Measurements from ENCODE around the gene DUSP16. TPM values are rescaled to one million over a fixed set of nuclear protein-coding genes. Genes with fewer than 3 reads are reported as not detected.

DUSP16 gene
- total and polyA plus RNA-seq, 2 of the 8 experiments (the other 6 are each of a cell fraction or from before 2014, with no cell fraction given): 31.6 to 55.9 TPM

DNA sequence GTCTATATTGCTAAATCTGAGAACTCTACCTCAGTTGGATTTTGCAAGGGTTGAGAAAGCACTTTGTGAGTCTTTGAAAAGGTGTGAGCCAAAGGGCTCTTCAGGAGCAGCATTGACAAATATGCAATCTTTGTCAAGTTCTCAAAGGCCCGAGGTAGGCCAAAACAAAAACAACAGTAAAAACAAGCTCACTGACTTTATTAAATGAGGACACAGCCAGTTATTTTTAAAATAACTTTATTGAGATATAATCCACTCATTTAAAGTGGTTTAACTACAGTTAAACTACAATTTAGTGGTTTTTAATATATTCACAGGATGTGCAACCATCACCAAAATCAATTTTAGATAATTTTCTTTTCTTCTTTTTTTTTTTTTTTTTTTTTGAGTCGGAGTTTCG lies 47.0 kb upstream of the DUSP16 start:
- CTCF ChIA-PET (ENCODE audit: partially characterized antibody): interaction anchor here (1.0 to 1.7 kb wide), 2 partner anchors 47 to 232 kb away, joined by 3 to 5 read pairs; no protein-coding TSS in a partner anchor
- no peak overlapping the region for H3K4me2 ChIP-seq (ENCODE audit: insufficient read depth in 1 of 2, low read depth in 2 of 2, low read length in 2 of 2)

More for the DNA sequence above, 47.0 kb upstream of the DUSP16 start:
- H2AK5ac ChIP-seq (ENCODE audit: low read depth, low read length): no peak overlapping the region
- peaks cover 0 to 2% (median under 1%) of the 10 kb centered on the region in 4 experiments; a peak in 2 of 7 replicates for H3K4me1 ChIP-seq (replicated peaks in 1 of 4; ENCODE audit: control insufficient read depth in 3 of 4, insufficient read depth in 4 of 4, low read length in 3 of 4)
- H2BK120ac ChIP-seq (replicated peaks; ENCODE audit: low read depth, low read length): no peak overlapping the region
- no peak overlapping the region for H3K56ac ChIP-seq (replicated peaks; ENCODE audit: insufficient read length, low read depth, low read length)
- no peak for FAIRE-seq
- 0 out of 2 replicates have a peak, but pooled peaks cover 4% of the 10 kb centered on the region for H3K23me2 ChIP-seq (ENCODE audit: low read depth, low read length)
- no peak overlapping the region for H3K9ac ChIP-seq (replicated peaks in 1 of 4; ENCODE audit: extremely low read depth in 1 of 4, low read depth in 3 of 4, low read length in 3 of 4)
- H4K20me1 ChIP-seq (replicated peaks in 1 of 2; ENCODE audit: control insufficient read depth in 1 of 2, insufficient read depth in 2 of 2, low read length in 2 of 2): no peaks in the 10 kb centered on the region
- H3K4me3 ChIP-seq (ENCODE audit: extremely low read depth in 1 of 4, insufficient read depth in 2 of 4, low read depth in 3 of 4, low read length in 4 of 4): no peak overlapping the region
- no peaks in the 10 kb centered on the region for H3K9me3 ChIP-seq (ENCODE audit: insufficient read depth in 2 of 2, low read depth in 1 of 2, low read length in 1 of 2)
- H2BK5ac ChIP-seq (ENCODE audit: low read depth, low read length): no peak overlapping the region
- peaks cover 0 to 5% of the 10 kb centered on the region in 2 experiments; a peak in 1 of 4 replicates for H3K79me2 ChIP-seq (ENCODE audit: control insufficient read depth in 1 of 2, insufficient read depth in 2 of 2, low read length in 2 of 2)
- H4K5ac ChIP-seq (ENCODE audit: insufficient read length, low read depth, low read length): no peak overlapping the region
- no peak overlapping the region for H2BK20ac ChIP-seq (ENCODE audit: low read length)
- no peak overlapping the region for H4K91ac ChIP-seq (replicated peaks; ENCODE audit: insufficient read length, low read length)
- H2BK15ac ChIP-seq (ENCODE audit: low read length): no peak overlapping the region
- no peaks in the 10 kb centered on the region for H3K79me1 ChIP-seq (ENCODE audit: low read depth, low read length)
- H3K18ac ChIP-seq (ENCODE audit: extremely low read depth, low read length): no peak overlapping the region
- DNase-seq (ENCODE audit: low read depth in 1 of 2, low spot score in 2 of 2): no peak
- H3K4ac ChIP-seq (replicated peaks; ENCODE audit: insufficient read length, low read depth, low read length): no peak overlapping the region
- H3K27me3 ChIP-seq (replicated peaks in 1 of 4; ENCODE audit: control insufficient read depth in 3 of 4, extremely low read depth in 1 of 4, insufficient read depth in 3 of 4, low read length in 3 of 4): no peaks in the 10 kb centered on the region
- no peak overlapping the region for H3K23ac ChIP-seq (ENCODE audit: insufficient read length)
- POLR2A ChIA-PET (ENCODE audit: partially characterized antibody): no interaction called here
- no peak overlapping the region for H3K14ac ChIP-seq (ENCODE audit: insufficient read length)
- H3K36me3 ChIP-seq (ENCODE audit: control insufficient read depth in 2 of 4, insufficient read depth in 4 of 4, low read length in 3 of 4): no peaks in the 10 kb centered on the region
- H3K27ac ChIP-seq (ENCODE audit: low read depth, low read length): no peak overlapping the region
- TF ChIP-seq TEAD4 (IDR thresholded peaks at IDR 0.05; ENCODE audit: low read depth, low read length) (no peak), RBBP5 (IDR thresholded peaks at IDR 0.05; ENCODE audit: borderline replicate concordance, low read depth, low read length) (no peak)
- TF ChIP-seq, protein P1, sequence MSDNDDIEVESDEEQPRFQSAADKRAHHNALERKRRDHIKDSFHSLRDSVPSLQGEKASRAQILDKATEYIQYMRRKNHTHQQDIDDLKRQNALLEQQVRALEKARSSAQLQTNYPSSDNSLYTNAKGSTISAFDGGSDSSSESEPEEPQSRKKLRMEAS (IDR thresholded peaks at IDR 0.05): no peak
- no peak overlapping the region for H2AFZ ChIP-seq (ENCODE audit: low read length)
- H4K8ac ChIP-seq (ENCODE audit: extremely low read depth, insufficient read depth, low read length): no peak overlapping the region
- 100% methylated on average over 1 of the region's 3 CpGs; no CpG with 5 or more reads in 1 of the 2 experiments for WGBS, 2 experiments (ENCODE audit: extremely low coverage in 1 of 2, insufficient coverage in 1 of 2, insufficient read length in 1 of 2, insufficient replicate concordance in 2 of 2, low coverage in 1 of 2, low lambda C conversion rate in 2 of 2, missing lambda C conversion rate in 1 of 2)
- no peak overlapping the region for H2BK12ac ChIP-seq (ENCODE audit: low read depth, low read length)
